HEK293 (cell line): ENCODE results near the gene TMEM184C.

Source experiments
- AEBP2 ChIP-seq: fragments of 450-650 bp; formaldehyde crosslinking; IDR thresholded peaks from 2 replicates; pipeline ENCODE4 v1.5.1; 2016; ENCODE audit warnings: missing biosample characterization, missing genetic modification characterization, borderline replicate concordance
- GLIS1 ChIP-seq: fragments of 450-650 bp; formaldehyde crosslinking; IDR thresholded peaks from 2 replicates; pipeline ENCODE4 v1.5.1; 2016; ENCODE audit warnings: missing biosample characterization, missing genetic modification characterization
- KLF10 ChIP-seq: fragments of 450-650 bp; IDR thresholded peaks from 2 replicates; pipeline ENCODE4 v1.5.1; 2018; ENCODE audit warnings: missing biosample characterization, mild to moderate bottlenecking, missing genetic modification characterization
- KLF17 ChIP-seq: fragments of 450-650 bp; formaldehyde crosslinking; IDR thresholded peaks from 2 replicates; pipeline ENCODE4 v1.5.1; 2016; ENCODE audit warnings: missing biosample characterization, missing genetic modification characterization
- KLF8 ChIP-seq: fragments of 450-650 bp; formaldehyde crosslinking; IDR thresholded peaks from 2 replicates; pipeline ENCODE4 v1.5.1; 2016; ENCODE audit warnings: missing biosample characterization, missing genetic modification characterization
- PATZ1 ChIP-seq: fragments of 450-650 bp; formaldehyde crosslinking; IDR thresholded peaks from 2 replicates; pipeline ENCODE4 v1.5.1; 2016; ENCODE audit warnings: missing biosample characterization, missing genetic modification characterization
- SALL2 ChIP-seq: fragments of 450-650 bp; formaldehyde crosslinking; IDR thresholded peaks from 2 replicates; pipeline ENCODE4 v1.5.0; 2017; ENCODE audit warnings: missing biosample characterization, mild to moderate bottlenecking, missing genetic modification characterization, borderline replicate concordance
- SCRT1 ChIP-seq: fragments of 450-650 bp; formaldehyde crosslinking; IDR thresholded peaks from 2 replicates; pipeline ENCODE4 v1.5.1; 2016; ENCODE audit warnings: missing biosample characterization, missing genetic modification characterization, borderline replicate concordance
- SP7 ChIP-seq: fragments of 450-650 bp; formaldehyde crosslinking; IDR thresholded peaks from 2 replicates; pipeline ENCODE4 v1.5.1; 2016; ENCODE audit warnings: missing biosample characterization, missing genetic modification characterization
- ZBTB11 ChIP-seq: fragments of 450-650 bp; formaldehyde crosslinking; conservative IDR thresholded peaks from 2 replicates; pipeline ENCODE4 v1.5.1; 2016; ENCODE audit warnings: low read depth, missing biosample characterization, missing genetic modification characterization
- ZBTB17 ChIP-seq: fragments of 450-650 bp; formaldehyde crosslinking; IDR thresholded peaks from 2 replicates; pipeline ENCODE4 v1.5.1; 2016; ENCODE audit warnings: missing biosample characterization, missing genetic modification characterization
- ZFHX2 ChIP-seq: fragments of 450-650 bp; formaldehyde crosslinking; conservative IDR thresholded peaks from 2 replicates; pipeline ENCODE4 v1.5.1; 2016; ENCODE audit warnings: missing biosample characterization, missing genetic modification characterization
- ZFP37 ChIP-seq: fragments of 450-650 bp; formaldehyde crosslinking; IDR thresholded peaks from 2 replicates; pipeline ENCODE4 v1.5.1; 2016; ENCODE audit warnings: missing biosample characterization, missing genetic modification characterization
- ZNF121 ChIP-seq: fragments of 450-650 bp; formaldehyde crosslinking; IDR thresholded peaks from 2 replicates; pipeline ENCODE4 v1.5.1; 2016; ENCODE audit warnings: missing biosample characterization, missing genetic modification characterization
- ZNF140 ChIP-seq: fragments of 450-650 bp; formaldehyde crosslinking; IDR thresholded peaks from 2 replicates; pipeline ENCODE4 v1.5.1; 2016; ENCODE audit warnings: missing biosample characterization, missing genetic modification characterization
- ZNF223 ChIP-seq: fragments of 450-650 bp; formaldehyde crosslinking; IDR thresholded peaks from 2 replicates; pipeline ENCODE4 v1.5.1; 2016; ENCODE audit warnings: missing biosample characterization, missing genetic modification characterization
- ZNF266 ChIP-seq: fragments of 450-650 bp; formaldehyde crosslinking; IDR thresholded peaks from 2 replicates; pipeline ENCODE4 v1.5.1; 2016; ENCODE audit warnings: missing biosample characterization, missing genetic modification characterization, low read depth
- ZNF280C ChIP-seq: fragments of 450-650 bp; formaldehyde crosslinking; IDR thresholded peaks from 2 replicates; pipeline ENCODE4 v1.5.1; 2016; ENCODE audit warnings: missing biosample characterization, missing genetic modification characterization
- ZNF335 ChIP-seq: fragments of 450-650 bp; formaldehyde crosslinking; conservative IDR thresholded peaks from 2 replicates; pipeline ENCODE4 v1.5.1; 2016; ENCODE audit warnings: missing biosample characterization, missing genetic modification characterization
- ZNF366 ChIP-seq: fragments of 450-650 bp; formaldehyde crosslinking; conservative IDR thresholded peaks from 2 replicates; pipeline ENCODE4 v1.5.1; 2016; ENCODE audit warnings: missing biosample characterization, missing genetic modification characterization
- ZNF391 ChIP-seq: fragments of 450-650 bp; formaldehyde crosslinking; IDR thresholded peaks from 2 replicates; pipeline ENCODE4 v1.5.1; 2016; ENCODE audit warnings: low read depth, missing biosample characterization, missing genetic modification characterization, borderline replicate concordance
- ZNF433 ChIP-seq: fragments of 450-650 bp; formaldehyde crosslinking; IDR thresholded peaks from 2 replicates; pipeline ENCODE4 v1.5.1; 2016; ENCODE audit warnings: missing biosample characterization, missing genetic modification characterization, low read depth
- ZNF488 ChIP-seq: fragments of 450-650 bp; formaldehyde crosslinking; IDR thresholded peaks from 2 replicates; pipeline ENCODE4 v1.5.1; 2016; ENCODE audit warnings: missing biosample characterization, missing genetic modification characterization
- ZNF514 ChIP-seq: fragments of 450-650 bp; formaldehyde crosslinking; IDR thresholded peaks from 2 replicates; pipeline ENCODE4 v1.5.1; 2016; ENCODE audit warnings: missing biosample characterization, missing genetic modification characterization
- ZNF560 ChIP-seq: fragments of 450-650 bp; formaldehyde crosslinking; IDR thresholded peaks from 2 replicates; pipeline ENCODE4 v1.5.1; 2017; ENCODE audit warnings: missing biosample characterization, missing genetic modification characterization, borderline replicate concordance
- ZNF777 ChIP-seq: fragments of 450-650 bp; formaldehyde crosslinking; IDR thresholded peaks from 2 replicates; pipeline ENCODE4 v1.5.1; 2017; ENCODE audit warnings: missing biosample characterization, missing genetic modification characterization, borderline replicate concordance
- ZNF837 ChIP-seq: fragments of 450-650 bp; formaldehyde crosslinking; IDR thresholded peaks from 2 replicates; pipeline ENCODE4 v1.5.1; 2016; ENCODE audit warnings: missing biosample characterization, missing genetic modification characterization
- ZSCAN23 ChIP-seq: fragments of 450-650 bp; formaldehyde crosslinking; IDR thresholded peaks from 2 replicates; pipeline ENCODE4 v1.5.1; 2016; ENCODE audit warnings: missing biosample characterization, missing genetic modification characterization

Gene TMEM184C

GRCh38 chr4:147617173-147617840 is at the start of gene TMEM184C (continued):
- TF ChIP-seq ZNF121 (tag by site-specific recombination), result no peak
- peak; percentile 91 for TF ChIP-seq ZBTB11 (tag by site-specific recombination)
- TF ChIP-seq ZNF560 (tag by site-specific recombination), result no peak
- no peak for TF ChIP-seq ZNF366 (tag by site-specific recombination)
- TF ChIP-seq ZNF777, result no peak
- peak; percentile 90 for TF ChIP-seq ZBTB17 (tag by site-specific recombination)
- no peak for TF ChIP-seq KLF8 (tag by site-specific recombination)
- peak; percentile 34; the same call in 1 of the 2 replicates for TF ChIP-seq ZFHX2
- TF ChIP-seq ZFP37 (tag by site-specific recombination), result no peak
- peak; percentile 93 for TF ChIP-seq KLF10 (tag by site-specific recombination)
- TF ChIP-seq ZNF280C (tag by site-specific recombination), result no peak
- TF ChIP-seq ZNF223 (tag by site-specific recombination), result no peak
- TF ChIP-seq ZSCAN23 (tag by site-specific recombination), result no peak
- no peak for TF ChIP-seq ZNF837 (tag by site-specific recombination)
- TF ChIP-seq PATZ1 (tag by site-specific recombination), result no peak
- TF ChIP-seq KLF17 (tag by site-specific recombination), result no peak
- TF ChIP-seq ZNF266 (tag by site-specific recombination), result no peak
- TF ChIP-seq SP7 (tag by site-specific recombination), result no peak; the same call in 1 of the 2 replicates
- TF ChIP-seq SALL2 (tag by site-specific recombination), result no peak
- no peak for TF ChIP-seq ZNF514 (tag by site-specific recombination)
- TF ChIP-seq SCRT1, result no peak
- peak; percentile 93 for TF ChIP-seq ZNF140 (tag by site-specific recombination)
- TF ChIP-seq AEBP2 (tag by site-specific recombination), result no peak
- TF ChIP-seq ZNF488 (tag by site-specific recombination), result no peak
- peak; percentile 96 for TF ChIP-seq ZNF335 (tag by site-specific recombination)
- TF ChIP-seq ZNF391 (tag by site-specific recombination), result no peak
- TF ChIP-seq GLIS1 (tag by site-specific recombination), result peak; percentile 80
- no peak for TF ChIP-seq ZNF433
